Heart left ventricle (tissue), 13 donors: Measurements from ENCODE around the gene MXD1.

Source experiments
- POLR2A ChIP-seq, 2 donors: fragments of 450-650 bp; IDR thresholded peaks; one replicate each; pipeline ENCODE4 v1.6.1; 2017; ENCODE audit warnings: antibody characterized with exemption in 2 of 2, mild to moderate bottlenecking in 2 of 2, moderate library complexity in 2 of 2
- TF ChIP-seq, protein P1 (sequence below), 12 donors: fragments of 200-600 bp; sonication (generic) in 4 of 12; IDR thresholded peaks; one replicate each; pipeline versions ENCODE4 v1.5.0 to v1.8.0; 2018 to 2022; ENCODE audit warnings: antibody characterized with exemption in 12 of 12, mild to moderate bottlenecking in 5 of 12
- donor health status: ischemic (EF 13 %, LVEDD 7.1; RV severe dilation, severe dysfunction).
- donor health status: DM: no; HTN: yes; CAD: no.
- donor health status: DM: no; HTN: no; CAD: no.
- donor health status: ischemic (EF 25% LVEDD 6.9; RV normal size, moderate dysfunction).
- donor health status: ischemic (EF 25% LVEDD 5.7; RV mildly dilated, moderate dysfunction).
- donor health status: ischemic (EF 35%, LVEDD 5.7; RV mildly dilated, moderate dysfunction).
- donor health status: nonischemic (EF 11% LVEDD 7.7; RV severe dilation, severe dysfunction).
- donor health status: DM: yes; HTN: yes; CAD: no.
- donor health status: PGD.
- donor health status: ischemic (EF 29% LVEDD 5.4; RV normal size, mild dysfunction).
- donor health status: nonischemic (EF 23%, LVEDD 6.1; RV moderate dilation, normal function).

DNA sequence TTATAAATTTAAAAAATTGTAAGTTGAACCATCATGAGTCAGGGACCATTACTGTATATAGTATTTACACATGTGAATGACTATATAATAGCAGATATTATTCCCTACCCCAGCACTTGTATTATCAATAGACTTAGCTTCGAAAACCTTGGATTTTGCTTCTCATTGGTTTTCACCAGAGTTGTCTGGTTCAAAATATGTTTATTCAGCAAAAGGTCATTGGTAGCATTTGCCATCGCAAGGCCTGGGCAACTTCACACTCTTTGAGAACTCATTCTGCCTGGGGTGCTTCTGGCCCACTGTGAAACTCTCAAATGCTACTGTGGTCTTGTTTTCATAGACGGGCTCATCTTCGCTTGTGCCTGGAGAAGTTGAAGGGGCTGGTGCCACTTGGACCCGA lies 20.1 kb downstream of the MXD1 start:
- TF ChIP-seq, protein P1, sequence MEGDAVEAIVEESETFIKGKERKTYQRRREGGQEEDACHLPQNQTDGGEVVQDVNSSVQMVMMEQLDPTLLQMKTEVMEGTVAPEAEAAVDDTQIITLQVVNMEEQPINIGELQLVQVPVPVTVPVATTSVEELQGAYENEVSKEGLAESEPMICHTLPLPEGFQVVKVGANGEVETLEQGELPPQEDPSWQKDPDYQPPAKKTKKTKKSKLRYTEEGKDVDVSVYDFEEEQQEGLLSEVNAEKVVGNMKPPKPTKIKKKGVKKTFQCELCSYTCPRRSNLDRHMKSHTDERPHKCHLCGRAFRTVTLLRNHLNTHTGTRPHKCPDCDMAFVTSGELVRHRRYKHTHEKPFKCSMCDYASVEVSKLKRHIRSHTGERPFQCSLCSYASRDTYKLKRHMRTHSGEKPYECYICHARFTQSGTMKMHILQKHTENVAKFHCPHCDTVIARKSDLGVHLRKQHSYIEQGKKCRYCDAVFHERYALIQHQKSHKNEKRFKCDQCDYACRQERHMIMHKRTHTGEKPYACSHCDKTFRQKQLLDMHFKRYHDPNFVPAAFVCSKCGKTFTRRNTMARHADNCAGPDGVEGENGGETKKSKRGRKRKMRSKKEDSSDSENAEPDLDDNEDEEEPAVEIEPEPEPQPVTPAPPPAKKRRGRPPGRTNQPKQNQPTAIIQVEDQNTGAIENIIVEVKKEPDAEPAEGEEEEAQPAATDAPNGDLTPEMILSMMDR (IDR thresholded peaks at IDR 0.05): no peak
- TF ChIP-seq POLR2A (IDR thresholded peaks at IDR 0.05): no peak
